Stimulated activated memory B cell treated with anti-CD40 and anti-IgM and Interleukin-4, amounts not matched to agents 10 μg/mL and 1 μg/mL and 100 μg/mL, for 72 hours (primary cell): ENCODE measurements around the gene ATRIP.
"Not testable (repeated sequence)": the region's sequence is repeated elsewhere in the genome, so short reads cannot be mapped to it uniquely, and the experiment has no call there.

Source experiments
- ATAC-seq: fragments of 150-1000 bp; cut with Tn5 transposase; 2 replicates; pipeline ENCODE4 v1.10.0; 2021
- H3K27ac Mint-ChIP-seq: one replicate; pipeline ENCODE4 v1.8.0; 2022; ENCODE audit warnings: mild to moderate bottlenecking, mixed read lengths
- H3K27me3 Mint-ChIP-seq: one replicate; pipeline ENCODE4 v1.8.0; 2022; ENCODE audit warnings: mixed read lengths
- H3K36me3 Mint-ChIP-seq: one replicate; pipeline ENCODE4 v1.8.0; 2022; ENCODE audit warnings: mixed read lengths
- H3K4me1 Mint-ChIP-seq: one replicate; pipeline ENCODE4 v1.8.0; 2022; ENCODE audit warnings: mixed read lengths
- H3K4me3 Mint-ChIP-seq: one replicate; pipeline ENCODE4 v1.8.0; 2022; ENCODE audit warnings: mild to moderate bottlenecking, moderate library complexity, mixed read lengths
- H3K9me3 Mint-ChIP-seq: one replicate; pipeline ENCODE4 v1.8.0; 2022; ENCODE audit warnings: mixed read lengths

Gene ATRIP

GRCh38 chr3:48436855-48437254, 9.7 kb upstream of the ATRIP start:
- Mint-ChIP-seq H3K27me3 (no peaks in the 10 kb centered on the region), H3K36me3 (peaks cover 2% of the 10 kb centered on the region), H3K4me1 (peaks cover 11% of the 10 kb centered on the region), H3K9me3 (no peaks in the 10 kb centered on the region), H3K27ac (no peak overlapping the region), H3K4me3 (no peak overlapping the region)
- ATAC-seq, result no peak

GRCh38 chr3:48437812-48438211, 8.7 kb upstream of the ATRIP start:
- Mint-ChIP-seq H3K27ac (peak overlapping the region; percentile 83), H3K4me1 (peaks cover 12% of the 10 kb centered on the region), H3K36me3 (no peaks in the 10 kb centered on the region), H3K4me3 (no peak overlapping the region), H3K27me3 (no peaks in the 10 kb centered on the region), H3K9me3 (no peaks in the 10 kb centered on the region)
- ATAC-seq, result no peak

- H3K9me3 Mint-ChIP-seq, result no peaks in the 10 kb centered on the region
- peak within 1 kb of the TSS; percentile 83 for H3K27ac Mint-ChIP-seq
- peaks cover 5% of the 10 kb centered on the region for H3K36me3 Mint-ChIP-seq
- H3K4me1 Mint-ChIP-seq, result peaks cover 12% of the 10 kb centered on the region
- peak; percentile 100 for ATAC-seq
- peak within 1 kb of the TSS; percentile 97 for H3K4me3 Mint-ChIP-seq
- no peaks in the 10 kb centered on the region for H3K27me3 Mint-ChIP-seq
Measured at GRCh38 chr3:48439820-48440589, 6.5 kb upstream of the ATRIP start, which contains the start of the genes CCDC51 and TMA7. Gene CCDC51 (minus strand): TSS chr3:48440119. CDS start chr3:48435128, 4,991 bp downstream. Gene TMA7 (plus strand): TSS chr3:48440257. CDS start chr3:48440297, 40 bp downstream.

GRCh38 chr3:48440590-48440958, 6.0 kb upstream of the ATRIP start:
- no peak for ATAC-seq
- H3K4me1 Mint-ChIP-seq, result peaks cover 14% of the 10 kb centered on the region
- peak overlapping the region; percentile 83 for H3K27ac Mint-ChIP-seq
- no peaks in the 10 kb centered on the region for H3K9me3 Mint-ChIP-seq
- no peaks in the 10 kb centered on the region for H3K27me3 Mint-ChIP-seq
- peak overlapping the region; percentile 97 for H3K4me3 Mint-ChIP-seq
- peaks cover 5% of the 10 kb centered on the region for H3K36me3 Mint-ChIP-seq

GRCh38 chr3:48441940-48442339, 4.6 kb upstream of the ATRIP start:
- Mint-ChIP-seq H3K27me3 (no peaks in the 10 kb centered on the region), H3K4me1 (peaks cover 24% of the 10 kb centered on the region), H3K9me3 (no peaks in the 10 kb centered on the region), H3K4me3 (no peak overlapping the region), H3K36me3 (peaks cover 5% of the 10 kb centered on the region), H3K27ac (no peak overlapping the region)
- no peak for ATAC-seq

GRCh38 chr3:48445277-48445882, 1.2 kb upstream of the ATRIP start:
- peaks cover 33% of the 10 kb centered on the region for H3K4me1 Mint-ChIP-seq
- H3K27ac Mint-ChIP-seq, result peak overlapping the region; percentile 78
- peaks cover 5% of the 10 kb centered on the region for H3K36me3 Mint-ChIP-seq
- ATAC-seq, result no peak
- no peaks in the 10 kb centered on the region for H3K27me3 Mint-ChIP-seq
- H3K9me3 Mint-ChIP-seq, result no peaks in the 10 kb centered on the region
- H3K4me3 Mint-ChIP-seq, result peak overlapping the region; percentile 89

GRCh38 chr3:48446043-48446424, 503 bp upstream of the ATRIP start:
- Mint-ChIP-seq H3K27me3 (no peaks in the 10 kb centered on the region), H3K4me1 (peaks cover 33% of the 10 kb centered on the region), H3K36me3 (peaks cover 5% of the 10 kb centered on the region), H3K9me3 (no peaks in the 10 kb centered on the region), H3K27ac (peak overlapping the region; percentile 78), H3K4me3 (peak overlapping the region; percentile 89)
- no peak for ATAC-seq

GRCh38 chr3:48451270-48451669, 4.7 kb downstream of the ATRIP start:
- Mint-ChIP-seq H3K9me3 (no peaks in the 10 kb centered on the region), H3K4me3 (no peak overlapping the region), H3K27me3 (no peaks in the 10 kb centered on the region), H3K4me1 (peaks cover 18% of the 10 kb centered on the region), H3K36me3 (peaks cover 7% of the 10 kb centered on the region), H3K27ac (no peak overlapping the region)
- no peak for ATAC-seq

GRCh38 chr3:48456456-48456855, 9.9 kb downstream of the ATRIP start:
- no peaks in the 10 kb centered on the region for H3K4me1 Mint-ChIP-seq
- peaks cover 4% of the 10 kb centered on the region for H3K36me3 Mint-ChIP-seq
- no peaks in the 10 kb centered on the region for H3K9me3 Mint-ChIP-seq
- H3K27me3 Mint-ChIP-seq, result no peaks in the 10 kb centered on the region
- no peak for ATAC-seq
- H3K4me3 Mint-ChIP-seq, result no peak overlapping the region
- no peak overlapping the region for H3K27ac Mint-ChIP-seq

GRCh38 chr3:48459331-48459730, 12.8 kb downstream of the ATRIP start:
- Mint-ChIP-seq H3K9me3 (no peaks in the 10 kb centered on the region), H3K27ac (no peak overlapping the region), H3K36me3 (no peaks in the 10 kb centered on the region), H3K27me3 (no peaks in the 10 kb centered on the region), H3K4me3 (no peak overlapping the region), H3K4me1 (no peaks in the 10 kb centered on the region)
- no peak for ATAC-seq

GRCh38 chr3:48459773-48460516, 13.4 kb downstream of the ATRIP start:
- no peaks in the 10 kb centered on the region for H3K36me3 Mint-ChIP-seq
- no peak overlapping the region for H3K27ac Mint-ChIP-seq
- no peak for ATAC-seq
- H3K4me1 Mint-ChIP-seq, result no peaks in the 10 kb centered on the region
- H3K27me3 Mint-ChIP-seq, result no peaks in the 10 kb centered on the region
- H3K4me3 Mint-ChIP-seq, result no peak overlapping the region
- H3K9me3 Mint-ChIP-seq, result no peaks in the 10 kb centered on the region

- H3K36me3 Mint-ChIP-seq, result no peaks in the 10 kb centered on the region
- no peak for ATAC-seq
Measured at GRCh38 chr3:48460517-48460902, 14.0 kb downstream of the ATRIP start.

GRCh38 chr3:48461767-48462166, 15.2 kb downstream of the ATRIP start:
- not testable (repeated sequence) for H3K4me3 Mint-ChIP-seq, H3K27me3 Mint-ChIP-seq, H3K36me3 Mint-ChIP-seq, H3K27ac Mint-ChIP-seq, ATAC-seq, H3K9me3 Mint-ChIP-seq
- peaks cover 14% of the 10 kb centered on the region for H3K4me1 Mint-ChIP-seq

More at GRCh38 chr3:48460517-48460902, 14.0 kb downstream of the ATRIP start:
- no peaks in the 10 kb centered on the region for H3K9me3 Mint-ChIP-seq
- H3K27ac Mint-ChIP-seq, result no peak overlapping the region
- H3K4me3 Mint-ChIP-seq, result no peak overlapping the region
- H3K27me3 Mint-ChIP-seq, result no peaks in the 10 kb centered on the region
- peaks cover 5% of the 10 kb centered on the region for H3K4me1 Mint-ChIP-seq

GRCh38 chr3:48463703-48464102, 17.2 kb downstream of the ATRIP start:
- no peak overlapping the region for H3K27ac Mint-ChIP-seq
- no peaks in the 10 kb centered on the region for H3K27me3 Mint-ChIP-seq
- no peaks in the 10 kb centered on the region for H3K9me3 Mint-ChIP-seq
- no peak overlapping the region for H3K4me3 Mint-ChIP-seq
- H3K36me3 Mint-ChIP-seq, result peaks cover 14% of the 10 kb centered on the region
- peaks cover 33% of the 10 kb centered on the region for H3K4me1 Mint-ChIP-seq
- no peak for ATAC-seq

- no peaks in the 10 kb centered on the region for H3K27me3 Mint-ChIP-seq
- no peak overlapping the region for H3K4me3 Mint-ChIP-seq
- ATAC-seq, result no peak
- H3K4me1 Mint-ChIP-seq, result peaks cover 44% of the 10 kb centered on the region
- no peaks in the 10 kb centered on the region for H3K9me3 Mint-ChIP-seq
- H3K27ac Mint-ChIP-seq, result peak overlapping the region; percentile 95
- H3K36me3 Mint-ChIP-seq, result peaks cover 25% of the 10 kb centered on the region
Measured at GRCh38 chr3:48464713-48465221, 18.2 kb downstream of the ATRIP start.
